HG03066 (cell line): Measurements from ENCODE around the gene TSPAN18.

ENCODE experiments used
- ATAC-seq: cut with Tn5 transposase; IDR thresholded peaks from one replicate; pipeline ENCODE4 v1.9.1; 2021; ENCODE audit warnings: low read depth; ENCODE audit not compliant: unreplicated experiment

TSPAN18 gene

GRCh38 chr11:44736791-44737190 lies 10.0 kb downstream of the TSPAN18 start:
- no peak for ATAC-seq

GRCh38 chr11:44737245-44738085 lies 10.7 kb downstream of the TSPAN18 start:
- ATAC-seq = no peak

GRCh38 chr11:44738791-44739190 lies 12.0 kb downstream of the TSPAN18 start:
- no peak for ATAC-seq

GRCh38 chr11:44740967-44741366 lies 14.2 kb downstream of the TSPAN18 start:
- ATAC-seq = no peak

- ATAC-seq = no peak
These were observed 15.2 kb downstream of the TSPAN18 start for GRCh38 chr11:44741976-44742375.

- no peak for ATAC-seq
These were observed 15.9 kb downstream of the TSPAN18 start for GRCh38 chr11:44742508-44743246.

- no peak for ATAC-seq
These were observed 16.6 kb downstream of the TSPAN18 start for GRCh38 chr11:44743326-44743725.

- no peak for ATAC-seq
These were observed 17.3 kb downstream of the TSPAN18 start for GRCh38 chr11:44743959-44744557.

GRCh38 chr11:44746894-44747293 lies 20.1 kb downstream of the TSPAN18 start:
- ATAC-seq = no peak

GRCh38 chr11:44747316-44747715 lies 20.6 kb downstream of the TSPAN18 start:
- no peak for ATAC-seq

GRCh38 chr11:44747836-44748235 lies 21.1 kb downstream of the TSPAN18 start:
- ATAC-seq = no peak

GRCh38 chr11:44748606-44749005 lies 21.8 kb downstream of the TSPAN18 start:
- no peak for ATAC-seq

GRCh38 chr11:44749189-44749588 lies 22.4 kb downstream of the TSPAN18 start:
- ATAC-seq = no peak

GRCh38 chr11:44750551-44751465 lies 24.0 kb downstream of the TSPAN18 start:
- ATAC-seq = no peak

- ATAC-seq = no peak
These were observed 25.5 kb downstream of the TSPAN18 start for GRCh38 chr11:44752300-44752699.

GRCh38 chr11:44752713-44753112 lies 26.0 kb downstream of the TSPAN18 start:
- no peak for ATAC-seq

- ATAC-seq = no peak
These were observed 27.3 kb downstream of the TSPAN18 start for GRCh38 chr11:44753961-44754645.

GRCh38 chr11:44754876-44755555 lies 28.3 kb downstream of the TSPAN18 start:
- ATAC-seq = no peak
